Hematopoietic multipotent progenitor cell (in vitro differentiated cells): ENCODE results near the gene SSR4. TPM values are rescaled to one million over a fixed set of nuclear protein-coding genes. Genes with fewer than 3 reads are reported as not detected.

Experiments
- DNase-seq, 3 donors: peaks; one replicate each; pipeline ENCODE4 v3.0.0-alpha.2; 2011 to 2015; ENCODE audit warnings: low read depth in 2 of 3, low spot score in 2 of 3
- total RNA-seq: library from RNA; depleted of rRNA; stranded (reverse); fragments of >200 nt; gene quantifications from one replicate; pipeline ENCODE4 v1.2.3, GENCODE V29; 2012

Gene SSR4
- total RNA-seq, 1 donor: 268 TPM

DNA sequence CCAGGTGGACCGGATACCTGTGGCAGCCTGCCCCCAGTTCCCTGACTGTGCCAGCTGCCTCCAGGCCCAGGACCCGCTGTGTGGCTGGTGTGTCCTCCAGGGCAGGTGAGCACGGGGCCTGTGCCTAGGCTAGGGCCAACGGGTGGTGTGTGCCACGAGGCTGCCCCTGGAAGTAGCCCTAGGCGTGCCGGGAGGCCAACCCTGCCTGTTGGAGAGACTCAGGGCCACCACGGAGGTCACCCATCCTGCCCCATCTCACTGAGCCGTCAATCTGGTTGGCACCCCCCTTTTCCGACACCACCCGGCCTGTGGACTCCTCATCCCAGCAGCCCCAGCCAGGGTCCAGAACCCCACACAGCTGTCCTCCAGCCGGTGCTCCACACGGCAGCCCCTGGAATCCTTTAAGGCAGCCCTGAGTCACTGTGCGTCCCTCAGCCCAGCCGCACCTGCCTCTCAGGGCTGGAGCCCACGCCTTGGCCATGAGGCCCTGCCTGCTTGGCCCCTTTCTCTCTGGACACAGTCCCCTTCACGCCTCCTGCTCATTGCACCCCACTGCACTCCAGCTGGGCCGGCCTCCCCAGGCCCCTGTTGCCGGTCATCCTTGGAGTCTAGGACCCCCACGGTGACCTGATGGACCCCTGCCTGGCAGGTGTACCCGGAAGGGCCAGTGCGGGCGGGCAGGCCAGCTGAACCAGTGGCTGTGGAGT, 25.2 kb upstream of the SSR4 start:
- DNase-seq: no peak

DNA sequence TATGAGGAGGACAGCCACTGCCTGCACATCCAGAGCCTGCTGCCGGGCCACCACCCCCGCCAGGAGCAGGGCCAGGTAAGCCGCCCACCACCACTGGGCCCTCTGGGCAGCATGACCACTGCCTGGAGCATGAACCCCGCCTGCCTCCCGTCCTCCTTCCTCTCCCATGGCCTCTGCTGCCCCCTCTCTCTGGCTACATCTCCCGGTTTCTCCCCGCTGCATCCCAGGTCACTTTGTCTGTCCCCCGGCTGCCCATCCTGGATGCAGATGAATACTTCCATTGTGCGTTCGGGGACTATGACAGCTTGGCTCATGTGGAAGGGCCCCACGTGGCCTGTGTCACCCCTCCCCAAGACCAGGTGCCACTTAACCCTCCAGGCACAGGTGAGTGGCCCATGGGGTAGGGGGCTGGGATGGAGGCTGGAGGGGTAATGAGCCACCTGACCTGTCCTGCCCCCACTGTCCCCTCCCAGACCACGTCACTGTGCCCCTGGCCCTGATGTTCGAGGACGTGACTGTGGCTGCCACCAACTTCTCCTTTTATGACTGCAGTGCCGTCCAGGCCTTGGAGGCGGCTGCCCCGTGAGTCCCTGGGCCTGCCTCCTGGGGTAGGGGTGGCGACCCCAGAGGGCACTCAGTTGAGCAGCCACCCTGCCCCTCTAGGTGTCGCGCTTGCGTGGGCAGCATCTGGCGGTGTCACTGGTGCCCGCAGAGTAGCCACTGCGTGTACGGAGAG, 24.4 kb upstream of the SSR4 start:
- no peak for DNase-seq

- no peak for DNase-seq
Observed at GRCh38 chrX:153770601-153771414, 23.7 kb upstream of the SSR4 start.

GRCh38 chrX:153771415-153772315, 22.8 kb upstream of the SSR4 start:
- no peak for DNase-seq

GRCh38 chrX:153772316-153773217, 21.9 kb upstream of the SSR4 start:
- no peak for DNase-seq

- DNase-seq: no peak
Observed at GRCh38 chrX:153773218-153773611, 21.3 kb upstream of the SSR4 start.

DNA sequence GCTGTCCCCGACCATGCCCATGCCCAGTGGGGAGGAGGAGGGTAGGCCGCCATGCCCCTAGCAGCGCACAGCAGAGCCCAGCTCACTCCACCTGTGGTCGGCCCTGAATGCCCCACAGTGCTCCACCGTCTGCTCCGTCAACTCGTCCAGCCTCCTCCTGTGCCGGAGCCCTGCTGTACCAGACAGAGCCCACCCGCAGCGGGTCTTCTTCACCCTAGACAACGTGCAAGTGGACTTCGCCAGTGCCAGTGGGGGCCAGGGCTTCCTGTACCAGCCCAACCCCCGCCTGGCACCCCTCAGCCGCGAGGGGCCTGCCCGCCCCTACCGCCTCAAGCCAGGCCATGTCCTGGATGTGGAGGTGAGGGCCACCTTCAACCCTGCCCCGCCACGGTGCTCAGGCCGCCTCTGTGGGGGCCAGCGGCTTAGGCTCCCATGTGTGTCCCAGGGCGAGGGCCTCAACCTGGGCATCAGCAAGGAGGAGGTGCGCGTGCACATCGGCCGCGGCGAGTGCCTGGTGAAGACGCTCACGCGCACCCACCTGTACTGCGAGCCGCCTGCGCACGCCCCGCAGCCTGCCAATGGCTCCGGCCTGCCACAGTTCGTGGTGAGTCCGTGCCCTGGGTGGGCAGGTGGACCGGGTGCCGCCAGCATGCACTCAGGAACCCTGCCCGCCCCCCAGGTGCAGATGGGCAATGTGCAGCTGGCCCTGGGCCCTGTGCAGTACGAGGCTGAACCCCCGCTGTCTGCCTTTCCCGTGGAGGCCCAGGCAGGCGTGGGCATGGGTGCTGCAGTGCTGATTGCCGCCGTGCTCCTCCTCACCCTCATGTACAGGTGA, 20.5 kb upstream of the SSR4 start:
- DNase-seq: no peak

GRCh38 chrX:153774576-153775292, 19.7 kb upstream of the SSR4 start:
- DNase-seq: no peak

DNA sequence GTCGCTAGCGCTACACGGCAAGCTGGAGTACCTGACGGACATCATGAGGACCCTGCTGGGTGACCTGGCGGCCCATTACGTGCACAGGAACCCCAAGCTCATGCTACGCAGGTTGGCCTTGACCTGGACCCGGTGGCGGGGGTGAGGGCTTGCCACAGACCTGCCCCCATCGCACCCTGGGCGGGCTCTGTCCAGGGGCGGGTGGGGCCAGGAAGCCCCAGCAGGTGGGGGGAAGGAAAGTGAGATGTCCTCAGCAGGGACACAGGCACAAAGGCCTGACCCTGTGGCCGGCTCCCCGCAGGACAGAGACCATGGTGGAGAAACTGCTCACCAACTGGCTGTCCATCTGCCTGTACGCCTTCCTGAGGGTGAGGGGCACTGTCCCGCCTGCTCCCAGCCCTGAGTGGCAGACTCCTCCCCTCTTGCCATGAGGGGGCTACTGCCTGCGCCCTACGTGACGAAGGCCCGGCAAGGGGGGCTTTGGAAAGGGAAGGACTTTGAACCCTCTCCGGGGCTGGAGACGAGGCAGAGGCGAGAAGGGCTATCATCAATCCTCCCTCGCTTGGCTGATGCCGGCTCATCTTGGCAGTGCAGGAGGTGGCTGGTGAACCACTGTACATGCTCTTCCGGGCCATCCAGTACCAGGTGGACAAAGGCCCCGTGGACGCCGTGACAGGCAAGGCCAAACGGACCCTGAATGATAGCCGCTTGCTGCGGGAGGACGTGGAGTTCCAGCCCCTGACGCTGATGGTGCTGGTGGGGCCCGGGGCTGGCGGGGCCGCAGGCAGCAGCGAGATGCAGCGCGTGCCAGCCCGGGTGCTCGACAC, 19.0 kb upstream of the SSR4 start:
- no peak for DNase-seq

- no peak for DNase-seq
Observed at GRCh38 chrX:153776120-153776599, 18.3 kb upstream of the SSR4 start.

DNA sequence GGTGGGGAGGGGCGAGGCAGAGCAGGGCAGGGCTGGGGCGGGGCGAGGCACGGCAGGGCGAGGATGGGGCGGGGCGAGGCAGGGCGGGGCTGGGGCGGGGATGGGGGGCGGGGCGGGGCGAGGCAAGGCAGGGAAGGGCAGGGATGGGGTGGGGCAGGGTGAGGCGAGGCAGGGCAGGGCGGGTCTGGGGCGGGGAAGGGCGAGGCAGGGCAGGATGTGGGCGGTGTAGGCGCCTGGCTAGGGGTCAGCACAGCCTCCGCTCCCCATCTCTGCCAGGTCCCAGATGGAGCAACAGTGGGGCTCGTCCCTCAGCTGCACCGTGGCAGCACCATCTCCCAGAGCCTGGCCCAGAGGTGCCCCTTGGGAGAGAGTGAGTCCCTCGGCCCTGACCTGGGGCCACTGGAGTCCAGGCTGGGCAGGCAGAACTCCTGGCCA, 17.8 kb upstream of the SSR4 start:
- no peak for DNase-seq

- DNase-seq: no peak
Observed at GRCh38 chrX:153777261-153778090, 17.0 kb upstream of the SSR4 start.

DNA sequence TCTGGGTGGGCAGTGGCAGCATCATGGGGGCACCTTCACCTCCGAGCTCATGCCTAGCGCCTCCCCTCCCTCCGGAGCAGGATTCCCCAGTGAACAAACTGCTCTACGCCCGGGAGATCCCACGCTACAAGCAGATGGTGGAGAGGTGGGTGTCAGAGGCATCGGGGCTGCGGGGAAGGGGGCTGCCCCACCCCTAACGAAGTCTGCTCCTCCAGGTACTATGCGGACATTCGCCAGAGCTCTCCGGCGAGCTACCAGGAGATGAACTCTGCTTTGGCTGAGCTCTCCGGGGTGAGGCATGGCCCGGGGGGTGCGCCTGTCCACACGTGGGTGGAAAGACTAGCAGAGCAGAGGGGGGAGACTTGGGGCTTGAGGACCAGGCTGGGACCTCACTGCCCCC, 16.3 kb upstream of the SSR4 start:
- DNase-seq: no peak

- no peak for DNase-seq
Observed at GRCh38 chrX:153778684-153779101, 15.8 kb upstream of the SSR4 start.

DNA sequence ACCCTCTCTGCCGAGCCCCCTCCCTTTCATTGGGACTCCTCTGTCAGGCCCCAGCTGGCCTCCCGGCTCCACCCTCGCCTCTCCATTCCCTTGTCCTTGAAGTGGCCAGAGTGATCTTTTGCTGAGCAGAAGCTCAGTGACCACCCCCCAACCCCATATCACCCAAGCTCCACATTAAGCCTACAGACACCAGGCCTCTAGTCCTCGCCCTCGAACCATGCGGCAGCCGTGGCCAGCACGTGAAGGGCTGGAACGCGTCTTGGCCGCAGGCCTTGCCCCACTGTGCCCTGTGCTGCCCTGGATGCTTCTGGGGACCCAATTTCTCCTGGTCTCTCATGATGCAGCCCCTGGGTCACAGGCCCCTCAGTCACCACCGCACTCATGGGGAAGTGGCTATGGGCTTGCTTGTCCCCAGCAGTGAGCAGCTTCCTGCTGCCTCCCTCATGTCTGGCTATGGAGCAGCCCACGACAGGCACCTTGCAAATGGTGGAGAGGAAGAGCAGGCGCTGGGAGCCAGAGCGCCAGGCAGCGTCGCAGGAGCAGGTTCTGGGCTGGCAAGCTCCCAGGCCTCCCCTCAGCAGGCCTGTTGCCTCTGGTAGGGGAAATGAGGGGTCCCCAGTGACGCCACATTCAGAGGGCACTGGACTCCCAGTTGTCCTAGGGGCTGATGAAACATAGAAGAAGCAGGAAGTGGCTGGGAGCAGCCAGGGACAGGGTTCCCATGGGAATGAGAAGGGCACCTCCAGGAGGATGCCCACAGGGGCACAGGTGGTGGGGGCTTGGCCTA, 14.4 kb upstream of the SSR4 start:
- peak in 1 of 3 donors; percentile 22 for DNase-seq
